SK-N-SH (cell line): ENCODE data around the gene SUMF1. TPM values are rescaled to one million over a fixed set of nuclear protein-coding genes. Genes with fewer than 3 reads are reported as not detected.

Experiments
- CTCF ChIA-PET: fragments of 300-600, 350-600 bp; formaldehyde crosslinking; extraction: SDS; loops from one replicate; lab custom pipeline; 2021; lab: Yijun Ruan, JAX
- POLR2A ChIA-PET: fragments of 350-600 bp; sonication (Branson Sonifier 250); formaldehyde crosslinking; extraction: SDS; loops from one replicate; lab custom pipeline; 2020; ENCODE audit warnings: antibody characterized with exemption, inconsistent platforms; lab: Yijun Ruan, JAX
- DNase-seq: peaks from one replicate; pipeline ENCODE4 v3.0.0; 2012
- H2AFZ ChIP-seq: fragments of 200-600 bp; sonication (generic); 2 replicates; pipeline ENCODE4 v1.8.1; 2016; ENCODE audit warnings: antibody characterized with exemption, mild to moderate bottlenecking, low read depth
- H3F3A ChIP-seq: fragments of 200-600 bp; sonication (generic); replicated peaks from 2 replicates; pipeline ENCODE3; 2016; ENCODE audit warnings: antibody characterized with exemption, mild to moderate bottlenecking; ENCODE audit not compliant: insufficient read depth
- H3K27ac ChIP-seq, 2 experiments: fragments of 200-500 bp in 1 of 2; fragments of 200-600 bp in 1 of 2; sonication (Bioruptor generic) in 1 of 2; sonication (generic), shearing (Covaris generic) in 1 of 2; 2 replicates each; pipeline versions ENCODE4 v1.5.1 to v1.6.1; 2014 to 2016; ENCODE audit warnings: low read depth in 2 of 2, inconsistent platforms in 1 of 2, low read length in 1 of 2, mild to moderate bottlenecking in 1 of 2, mixed read lengths in 1 of 2
- H3K27me3 ChIP-seq: fragments of 200-600 bp; sonication (generic), shearing (Covaris generic); 2 replicates; pipeline ENCODE4 v1.6.1; 2016; ENCODE audit warnings: mixed run types; ENCODE audit not compliant: insufficient read depth
- H3K36me3 ChIP-seq, 2 experiments: fragments of 200-500 bp in 1 of 2; fragments of 200-600 bp in 1 of 2; sonication (Bioruptor generic) in 1 of 2; sonication (generic) in 1 of 2; replicated peaks in 1 of 2; 2 replicates each; pipeline versions ENCODE3 to v1.5.1; 2014 to 2016; ENCODE audit warnings: low read length in 1 of 2, mild to moderate bottlenecking in 1 of 2; ENCODE audit not compliant: insufficient read depth in 2 of 2, control insufficient read depth in 1 of 2
- H3K4me1 ChIP-seq, 2 experiments: fragments of 200-500 bp in 1 of 2; fragments of 200-600 bp in 1 of 2; sonication (Bioruptor generic) in 1 of 2; sonication (generic), shearing (Covaris generic) in 1 of 2; 2 replicates each; pipeline versions ENCODE4 v1.5.1 to v1.6.1; 2014 to 2016; ENCODE audit warnings: low read depth in 1 of 2, low read length in 1 of 2, mixed run types in 1 of 2; ENCODE audit not compliant: insufficient read depth in 2 of 2, control insufficient read depth in 1 of 2
- H3K4me2 ChIP-seq: fragments of 200-600 bp; sonication (generic), shearing (Covaris generic); 2 replicates; pipeline ENCODE4 v1.6.1; 2017; ENCODE audit warnings: mixed run types
- H3K4me3 ChIP-seq, 2 experiments: fragments of 200-500 bp in 1 of 2; fragments of 200-600 bp in 1 of 2; sonication (Bioruptor generic) in 1 of 2; sonication (generic), shearing (Covaris generic) in 1 of 2; 2 replicates each; pipeline versions ENCODE4 v1.5.1 to v1.8.1; 2014 to 2016; ENCODE audit warnings: low read depth in 2 of 2, inconsistent platforms in 1 of 2, low read length in 1 of 2, mild to moderate bottlenecking in 1 of 2, mixed read lengths in 1 of 2, moderate library complexity in 1 of 2
- H3K79me2 ChIP-seq: fragments of 200-600 bp; sonication (generic); 2 replicates; pipeline ENCODE4 v1.8.1; 2017; ENCODE audit warnings: mild to moderate bottlenecking; ENCODE audit not compliant: insufficient read depth
- H3K9ac ChIP-seq: fragments of 200-600 bp; sonication (generic); 2 replicates; pipeline ENCODE4 v1.6.1; 2017; ENCODE audit warnings: mixed run types
- H3K9me2 ChIP-seq: fragments of 200-600 bp; sonication (generic); 2 replicates; pipeline ENCODE4 v1.6.1; 2017; ENCODE audit warnings: mixed run types
- H3K9me3 ChIP-seq: fragments of 200-600 bp; sonication (generic); 2 replicates; pipeline ENCODE4 v1.6.1; 2017; ENCODE audit warnings: mixed run types, mild to moderate bottlenecking, moderate library complexity
- H4K20me1 ChIP-seq: fragments of 200-600 bp; sonication (generic); 2 replicates; pipeline ENCODE4 v1.6.1; 2017; ENCODE audit warnings: mild to moderate bottlenecking, mixed run types; ENCODE audit not compliant: insufficient read depth
- CHD2 ChIP-seq: fragments of 150-350 bp; IDR thresholded peaks from 2 replicates; pipeline ENCODE4 v1.6.1; 2018; ENCODE audit warnings: low read length; ENCODE audit not compliant: partially characterized antibody
- ELF1 ChIP-seq: IDR thresholded peaks from 2 replicates; pipeline ENCODE4 v1.4.0; 2012
- EZH2phosphoT487 ChIP-seq: fragments of 200-600 bp; sonication (generic); IDR thresholded peaks from 2 replicates; pipeline ENCODE4 v1.6.1; 2017; ENCODE audit warnings: low read depth, mixed run types, mild to moderate bottlenecking, antibody characterized with exemption, moderate library complexity, borderline replicate concordance
- FOXJ3 ChIP-seq: sonication (generic); formaldehyde crosslinking; IDR thresholded peaks from 2 replicates; pipeline ENCODE4 v1.5.1; 2020; ENCODE audit warnings: mild to moderate bottlenecking, missing genetic modification reagents
- FOXM1 ChIP-seq: IDR thresholded peaks from 2 replicates; pipeline ENCODE4 v1.4.0; 2012; ENCODE audit warnings: low read depth, mild to moderate bottlenecking
- GABPA ChIP-seq: IDR thresholded peaks from 2 replicates; pipeline ENCODE4 v1.4.0; 2012; ENCODE audit warnings: low read depth, mild to moderate bottlenecking
- GATA2 ChIP-seq: sonication (generic); formaldehyde crosslinking; IDR thresholded peaks from 2 replicates; pipeline ENCODE4 v1.5.0; 2020; ENCODE audit warnings: mild to moderate bottlenecking, missing genetic modification reagents
- JUND ChIP-seq: IDR thresholded peaks from 2 replicates; pipeline ENCODE4 v1.4.0; 2012
- MEF2A ChIP-seq: IDR thresholded peaks from 2 replicates; pipeline ENCODE4 v1.4.0; 2012; ENCODE audit warnings: low read depth, borderline replicate concordance
- NFIC ChIP-seq: IDR thresholded peaks from 2 replicates; pipeline ENCODE4 v1.4.0; 2012; ENCODE audit warnings: borderline replicate concordance
- RAD21 ChIP-seq: IDR thresholded peaks from 2 replicates; pipeline ENCODE4 v1.6.1; 2012; ENCODE audit warnings: mild to moderate bottlenecking, low read length
- RFX5 ChIP-seq: IDR thresholded peaks from 2 replicates; pipeline ENCODE4 v1.6.1; 2012; ENCODE audit warnings: mild to moderate bottlenecking, improper control_type of control experiment, low read length
- SMC3 ChIP-seq: IDR thresholded peaks from 2 replicates; pipeline ENCODE4 v1.6.1; 2012; ENCODE audit warnings: low read depth, low read length, improper control_type of control experiment
- TAF1 ChIP-seq: IDR thresholded peaks from 2 replicates; pipeline ENCODE4 v1.6.1; 2012; ENCODE audit warnings: low read depth, mild to moderate bottlenecking, low read length, moderate library complexity, borderline replicate concordance
- TCF12 ChIP-seq: IDR thresholded peaks from 2 replicates; pipeline ENCODE4 v1.4.0; 2012
- TEAD4 ChIP-seq: IDR thresholded peaks from 2 replicates; pipeline ENCODE4 v1.4.0; 2012; ENCODE audit warnings: mild to moderate bottlenecking, borderline replicate concordance; ENCODE audit not compliant: insufficient read depth
- WGBS: methylation state at CpG from one replicate; pipeline ENCODE4 v1.1.6; 2017; ENCODE audit warnings: low lambda C conversion rate; 5-methylcytosine and 5-hydroxymethylcytosine counted together
- polyA plus RNA-seq, 3 experiments: library from polyadenylated mRNA; depleted of rRNA; stranded (reverse); fragments of >200 nt; gene quantifications; 2 replicates each; pipeline ENCODE4 v1.2.3, GENCODE V29; 2012
- TF ChIP-seq, protein P1 (sequence below): IDR thresholded peaks from 2 replicates; pipeline ENCODE4 v1.4.0; 2012; ENCODE audit warnings: low read depth, borderline replicate concordance
- TF ChIP-seq, protein P2 (sequence below): fragments of 150-350 bp; IDR thresholded peaks from 2 replicates; pipeline ENCODE4 v1.6.1; 2016; ENCODE audit warnings: mild to moderate bottlenecking, low read depth, low read length
- TF ChIP-seq, protein P3 (sequence below): fragments of 200-600 bp; sonication (generic); IDR thresholded peaks from 2 replicates; pipeline ENCODE4 v1.6.1; 2017; ENCODE audit warnings: antibody characterized with exemption, mild to moderate bottlenecking, moderate library complexity
- TF ChIP-seq, protein P4 (sequence below): IDR thresholded peaks from 2 replicates; pipeline ENCODE4 v1.4.0; 2012; ENCODE audit warnings: low read depth, borderline replicate concordance
- TF ChIP-seq, protein P5 (sequence below): IDR thresholded peaks from 2 replicates; pipeline ENCODE4 v1.4.0; 2012; ENCODE audit warnings: low read depth

SUMF1 gene
- polyA plus RNA-seq, 1 of the 3 experiments (the other 2 are of a cell fraction) = 56.9 TPM

DNA sequence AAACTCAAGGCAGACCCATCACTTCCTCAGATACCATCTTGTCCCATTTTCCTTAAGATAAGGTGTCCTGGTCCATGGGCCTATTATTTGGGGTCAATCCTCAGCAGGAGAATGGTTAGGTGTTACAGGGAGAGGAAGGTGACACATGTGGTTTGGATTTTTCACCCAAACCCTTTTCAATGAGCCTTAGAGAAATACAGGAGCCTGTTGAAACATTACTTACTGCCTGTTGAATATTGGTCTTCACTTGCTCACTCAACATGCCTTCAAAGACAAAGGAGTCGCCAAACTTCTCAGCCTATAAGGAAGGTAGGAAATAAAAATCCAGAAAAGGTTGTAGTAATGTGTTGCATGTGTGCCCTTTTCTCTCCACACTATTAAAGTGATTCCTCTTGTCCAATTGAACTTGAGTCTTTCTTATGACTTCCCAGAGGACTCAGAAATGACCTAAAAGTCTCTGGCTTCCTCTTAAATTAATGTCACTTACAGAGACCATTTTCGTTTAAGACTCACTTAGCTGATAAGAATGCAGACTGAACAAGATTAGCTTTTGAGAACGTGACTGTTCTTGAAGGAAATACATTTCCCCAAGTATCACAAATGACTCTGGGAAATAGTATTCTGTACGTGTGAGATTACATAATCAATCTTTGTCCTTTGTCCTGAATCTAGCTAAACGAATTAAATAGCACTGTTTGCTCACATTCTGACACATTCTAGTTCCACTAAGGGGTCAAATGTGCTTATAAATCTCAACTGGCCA, 17.8 kb downstream of the SUMF1 start:
- Histone ChIP-seq H3K9ac (no peak overlapping the region), H3K9me3 (no peaks in the 10 kb centered on the region), H2AFZ (no peak overlapping the region), H3K4me2 (no peak overlapping the region), H3F3A (no peaks in the 10 kb centered on the region), H3K4me1 (no peaks in the 10 kb centered on the region; a peak in 1 of 4 replicates), H3K27me3 (no peaks in the 10 kb centered on the region), H3K4me3 (no peak overlapping the region), H3K27ac (no peak overlapping the region), H3K9me2 (no peaks in the 10 kb centered on the region), H3K36me3 (peaks cover 0 to 24% of the 10 kb centered on the region in 2 experiments), H3K79me2 (no peaks in the 10 kb centered on the region), H4K20me1 (no peaks in the 10 kb centered on the region)
- DNase-seq = no peak
- ChIA-PET POLR2A (no interaction called here), CTCF (no interaction called here)
- no peak for TF ChIP-seq TCF12
- 77% methylated on average over 5 of the region's 5 CpGs for WGBS

DNA sequence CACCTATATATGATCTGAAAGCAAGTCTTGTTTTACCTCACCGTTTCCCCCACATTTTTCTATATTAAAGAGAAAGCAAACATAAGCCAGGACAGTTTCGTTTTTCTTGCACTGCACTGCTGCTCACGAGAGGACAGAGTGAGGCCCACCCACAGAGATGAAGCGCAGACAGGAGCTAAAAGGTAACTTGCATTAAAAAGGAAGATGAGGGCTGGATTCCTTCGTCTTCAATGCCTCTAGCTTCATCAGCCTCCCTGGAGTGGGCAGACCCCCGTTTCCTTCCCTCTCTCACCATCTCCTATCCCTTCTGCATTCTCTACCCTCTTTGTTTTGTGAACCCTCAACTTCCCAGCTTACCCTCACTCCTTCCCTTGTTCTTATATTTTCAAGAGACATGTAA, 18.9 kb downstream of the SUMF1 start:
- no peak for TF ChIP-seq FOXM1
- no peak for TF ChIP-seq FOXJ3 (CRISPR knock-in tag)
- TF ChIP-seq, protein P1, sequence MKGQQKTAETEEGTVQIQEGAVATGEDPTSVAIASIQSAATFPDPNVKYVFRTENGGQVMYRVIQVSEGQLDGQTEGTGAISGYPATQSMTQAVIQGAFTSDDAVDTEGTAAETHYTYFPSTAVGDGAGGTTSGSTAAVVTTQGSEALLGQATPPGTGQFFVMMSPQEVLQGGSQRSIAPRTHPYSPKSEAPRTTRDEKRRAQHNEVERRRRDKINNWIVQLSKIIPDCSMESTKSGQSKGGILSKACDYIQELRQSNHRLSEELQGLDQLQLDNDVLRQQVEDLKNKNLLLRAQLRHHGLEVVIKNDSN = no peak
- TF ChIP-seq GATA2 (CRISPR knock-in tag) = no peak
- TF ChIP-seq, protein P2, sequence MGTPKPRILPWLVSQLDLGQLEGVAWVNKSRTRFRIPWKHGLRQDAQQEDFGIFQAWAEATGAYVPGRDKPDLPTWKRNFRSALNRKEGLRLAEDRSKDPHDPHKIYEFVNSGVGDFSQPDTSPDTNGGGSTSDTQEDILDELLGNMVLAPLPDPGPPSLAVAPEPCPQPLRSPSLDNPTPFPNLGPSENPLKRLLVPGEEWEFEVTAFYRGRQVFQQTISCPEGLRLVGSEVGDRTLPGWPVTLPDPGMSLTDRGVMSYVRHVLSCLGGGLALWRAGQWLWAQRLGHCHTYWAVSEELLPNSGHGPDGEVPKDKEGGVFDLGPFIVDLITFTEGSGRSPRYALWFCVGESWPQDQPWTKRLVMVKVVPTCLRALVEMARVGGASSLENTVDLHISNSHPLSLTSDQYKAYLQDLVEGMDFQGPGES = no peak
- no peak for TF ChIP-seq GABPA
- TF ChIP-seq, protein P3, sequence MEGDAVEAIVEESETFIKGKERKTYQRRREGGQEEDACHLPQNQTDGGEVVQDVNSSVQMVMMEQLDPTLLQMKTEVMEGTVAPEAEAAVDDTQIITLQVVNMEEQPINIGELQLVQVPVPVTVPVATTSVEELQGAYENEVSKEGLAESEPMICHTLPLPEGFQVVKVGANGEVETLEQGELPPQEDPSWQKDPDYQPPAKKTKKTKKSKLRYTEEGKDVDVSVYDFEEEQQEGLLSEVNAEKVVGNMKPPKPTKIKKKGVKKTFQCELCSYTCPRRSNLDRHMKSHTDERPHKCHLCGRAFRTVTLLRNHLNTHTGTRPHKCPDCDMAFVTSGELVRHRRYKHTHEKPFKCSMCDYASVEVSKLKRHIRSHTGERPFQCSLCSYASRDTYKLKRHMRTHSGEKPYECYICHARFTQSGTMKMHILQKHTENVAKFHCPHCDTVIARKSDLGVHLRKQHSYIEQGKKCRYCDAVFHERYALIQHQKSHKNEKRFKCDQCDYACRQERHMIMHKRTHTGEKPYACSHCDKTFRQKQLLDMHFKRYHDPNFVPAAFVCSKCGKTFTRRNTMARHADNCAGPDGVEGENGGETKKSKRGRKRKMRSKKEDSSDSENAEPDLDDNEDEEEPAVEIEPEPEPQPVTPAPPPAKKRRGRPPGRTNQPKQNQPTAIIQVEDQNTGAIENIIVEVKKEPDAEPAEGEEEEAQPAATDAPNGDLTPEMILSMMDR = no peak
- TF ChIP-seq SMC3 = no peak
- no peak for TF ChIP-seq EZH2phosphoT487
- TF ChIP-seq TAF1 = no peak
- no peak for TF ChIP-seq NFIC
- no peak for TF ChIP-seq RFX5
- no peak for TF ChIP-seq JUND
- TF ChIP-seq RAD21 = no peak
- no peak for TF ChIP-seq ELF1
- TF ChIP-seq TEAD4 = no peak
- TF ChIP-seq, protein P4, sequence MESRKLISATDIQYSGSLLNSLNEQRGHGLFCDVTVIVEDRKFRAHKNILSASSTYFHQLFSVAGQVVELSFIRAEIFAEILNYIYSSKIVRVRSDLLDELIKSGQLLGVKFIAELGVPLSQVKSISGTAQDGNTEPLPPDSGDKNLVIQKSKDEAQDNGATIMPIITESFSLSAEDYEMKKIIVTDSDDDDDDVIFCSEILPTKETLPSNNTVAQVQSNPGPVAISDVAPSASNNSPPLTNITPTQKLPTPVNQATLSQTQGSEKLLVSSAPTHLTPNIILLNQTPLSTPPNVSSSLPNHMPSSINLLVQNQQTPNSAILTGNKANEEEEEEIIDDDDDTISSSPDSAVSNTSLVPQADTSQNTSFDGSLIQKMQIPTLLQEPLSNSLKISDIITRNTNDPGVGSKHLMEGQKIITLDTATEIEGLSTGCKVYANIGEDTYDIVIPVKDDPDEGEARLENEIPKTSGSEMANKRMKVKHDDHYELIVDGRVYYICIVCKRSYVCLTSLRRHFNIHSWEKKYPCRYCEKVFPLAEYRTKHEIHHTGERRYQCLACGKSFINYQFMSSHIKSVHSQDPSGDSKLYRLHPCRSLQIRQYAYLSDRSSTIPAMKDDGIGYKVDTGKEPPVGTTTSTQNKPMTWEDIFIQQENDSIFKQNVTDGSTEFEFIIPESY = no peak
- TF ChIP-seq, protein P5, sequence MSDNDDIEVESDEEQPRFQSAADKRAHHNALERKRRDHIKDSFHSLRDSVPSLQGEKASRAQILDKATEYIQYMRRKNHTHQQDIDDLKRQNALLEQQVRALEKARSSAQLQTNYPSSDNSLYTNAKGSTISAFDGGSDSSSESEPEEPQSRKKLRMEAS = no peak
- no peak for TF ChIP-seq MEF2A
- TF ChIP-seq CHD2 = no peak
- Histone ChIP-seq H3F3A (no peaks in the 10 kb centered on the region), H2AFZ (no peak overlapping the region), H3K4me2 (no peak overlapping the region), H4K20me1 (no peaks in the 10 kb centered on the region), H3K4me1 (no peaks in the 10 kb centered on the region), H3K27ac (no peak overlapping the region), H3K9me2 (no peaks in the 10 kb centered on the region), H3K9ac (no peak overlapping the region), H3K4me3 (no peak overlapping the region), H3K36me3 (peaks cover 0 to 24% of the 10 kb centered on the region in 2 experiments), H3K79me2 (no peaks in the 10 kb centered on the region), H3K27me3 (no peaks in the 10 kb centered on the region), H3K9me3 (no peaks in the 10 kb centered on the region)
- no peak for DNase-seq
- ChIA-PET POLR2A (interaction anchor here (0.5 kb wide), 1 partner anchor 97 kb away, joined by 3 read pairs; no protein-coding TSS in a partner anchor), CTCF (interaction anchor here (0.6 to 1.0 kb wide), 3 partner anchors 26 to 98 kb away, joined by 3 to 6 read pairs (median 3); no protein-coding TSS in a partner anchor)
- 80% methylated on average over 6 of the region's 6 CpGs for WGBS
